UCSD-AML1 (cell line): ENCODE results near the gene DDX17.
"Not testable (repeated sequence)": the region's sequence is repeated elsewhere in the genome, so short reads cannot be mapped to it uniquely, and the experiment has no call there.

ENCODE experiments used
- DNase-seq: peaks from one replicate; lab custom pipeline; 2025; ENCODE audit not compliant: unreplicated experiment; lab: John Stamatoyannopoulos, UW

Gene DDX17

DNA sequence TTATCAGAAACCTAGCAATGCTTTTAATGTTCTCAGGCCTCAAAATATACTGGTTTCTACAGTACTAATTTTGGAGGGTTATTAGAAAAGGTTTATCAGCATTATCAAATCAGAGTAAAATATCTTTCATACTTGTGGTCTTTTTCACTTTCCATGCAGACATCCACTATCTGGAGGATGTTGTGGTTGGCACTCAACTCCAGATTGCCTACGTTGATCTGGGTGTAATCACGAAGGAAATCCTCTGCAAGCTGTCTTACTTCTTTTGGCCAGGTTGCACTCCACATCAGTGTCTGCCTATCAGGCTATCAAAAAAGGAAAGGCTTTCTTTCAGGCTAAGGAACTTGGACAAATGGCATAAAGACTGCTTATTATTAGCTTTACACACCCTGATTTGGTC lies 11.6 kb downstream of the DDX17 start:
- DNase-seq, result no peak

GRCh38 chr22:38491707-38492348 lies 14.3 kb downstream of the DDX17 start:
- DNase-seq, result no peak

GRCh38 chr22:38490915-38491314 lies 15.2 kb downstream of the DDX17 start:
- no peak for DNase-seq

DNA sequence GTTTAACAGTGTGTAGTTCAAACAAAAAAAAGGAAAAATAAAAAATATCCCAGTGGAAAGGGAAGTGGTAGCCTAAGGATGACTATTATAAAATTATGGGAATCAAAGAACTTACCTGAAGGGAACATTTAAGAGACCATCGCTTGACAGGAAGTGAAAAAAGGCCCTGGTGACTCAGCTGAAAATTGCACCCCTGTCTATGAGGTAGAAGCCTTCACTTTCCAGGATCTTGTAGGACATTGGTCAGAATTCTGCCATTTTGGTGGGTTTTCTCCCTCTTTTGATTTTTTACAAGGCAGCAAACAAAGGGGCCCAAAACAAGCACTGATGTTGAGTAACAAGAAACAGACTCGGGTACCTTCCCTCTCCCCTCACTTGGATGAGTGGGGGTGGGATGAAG lies 15.6 kb downstream of the DDX17 start:
- no peak for DNase-seq

DNA sequence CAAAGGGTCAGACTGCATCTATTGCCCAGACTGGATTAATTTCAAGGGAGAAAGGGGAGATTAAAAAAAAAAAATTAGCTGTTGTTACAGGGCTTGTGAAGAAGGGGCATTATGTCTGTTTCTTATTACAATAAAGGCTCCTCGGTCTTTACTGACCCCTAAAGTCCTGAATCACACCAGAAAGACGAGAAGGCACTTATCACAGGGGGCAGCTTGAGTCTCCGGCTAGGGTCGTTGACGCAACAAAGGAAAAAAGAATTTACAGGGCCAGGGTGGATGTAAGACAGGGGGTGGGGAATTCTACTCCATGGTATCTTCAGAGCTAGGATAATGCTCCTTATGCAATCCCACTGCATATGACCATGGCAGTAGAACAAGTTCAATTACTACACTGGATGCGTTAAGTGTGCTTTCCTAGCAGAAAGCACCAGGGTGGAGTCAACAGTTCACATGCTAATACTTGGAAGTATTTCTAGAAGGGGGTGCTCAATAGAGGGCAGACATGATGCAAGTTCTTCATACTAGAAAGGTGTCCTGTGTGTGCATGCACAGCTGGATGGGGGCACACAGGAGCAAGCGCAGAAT lies 16.5 kb downstream of the DDX17 start:
- DNase-seq, result no peak

- no peak for DNase-seq
These were observed 17.0 kb downstream of the DDX17 start for GRCh38 chr22:38489142-38489541.

- no peak for DNase-seq
These were observed 18.2 kb downstream of the DDX17 start for GRCh38 chr22:38487946-38488345.

DNA sequence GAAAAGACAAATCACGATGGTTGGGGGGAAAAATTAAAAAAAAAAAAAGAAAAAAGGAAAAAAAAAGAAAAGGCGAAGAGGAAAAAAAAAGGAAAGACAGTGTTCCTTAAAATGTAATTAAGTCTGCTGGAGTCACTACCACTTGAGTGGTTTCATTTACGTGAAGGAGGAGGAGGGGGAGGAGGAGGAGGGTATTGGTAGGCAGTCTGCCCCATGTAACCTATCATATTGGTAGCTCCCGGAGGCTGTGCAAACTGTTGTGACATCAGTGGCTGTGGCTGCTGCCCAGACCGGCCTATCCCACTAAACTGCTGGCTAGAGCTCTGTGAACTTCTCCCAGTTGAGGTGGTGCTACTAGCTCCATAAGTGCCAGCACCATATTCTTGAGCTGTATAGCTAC lies 20.3 kb downstream of the DDX17 start:
- no peak for DNase-seq

DNA sequence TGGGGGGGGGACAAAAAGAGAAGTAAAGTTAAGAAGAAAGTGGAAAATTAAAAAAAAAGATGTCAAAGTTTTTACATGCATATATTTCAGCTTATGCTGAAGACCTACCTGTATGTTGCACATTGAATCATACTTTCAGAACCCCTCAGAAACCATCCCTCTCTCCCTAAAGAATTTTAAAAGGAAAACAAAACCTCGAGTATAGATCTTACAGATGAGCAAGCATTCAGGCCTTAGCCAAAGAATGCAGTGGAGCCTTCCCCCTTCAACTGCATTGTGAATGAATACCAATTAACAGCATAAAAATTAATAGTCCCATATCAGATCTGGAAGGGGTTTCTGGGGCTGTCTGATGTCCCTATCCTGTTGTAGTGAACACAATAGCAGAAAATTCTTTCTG lies 21.9 kb downstream of the DDX17 start:
- DNase-seq, result no peak

DNA sequence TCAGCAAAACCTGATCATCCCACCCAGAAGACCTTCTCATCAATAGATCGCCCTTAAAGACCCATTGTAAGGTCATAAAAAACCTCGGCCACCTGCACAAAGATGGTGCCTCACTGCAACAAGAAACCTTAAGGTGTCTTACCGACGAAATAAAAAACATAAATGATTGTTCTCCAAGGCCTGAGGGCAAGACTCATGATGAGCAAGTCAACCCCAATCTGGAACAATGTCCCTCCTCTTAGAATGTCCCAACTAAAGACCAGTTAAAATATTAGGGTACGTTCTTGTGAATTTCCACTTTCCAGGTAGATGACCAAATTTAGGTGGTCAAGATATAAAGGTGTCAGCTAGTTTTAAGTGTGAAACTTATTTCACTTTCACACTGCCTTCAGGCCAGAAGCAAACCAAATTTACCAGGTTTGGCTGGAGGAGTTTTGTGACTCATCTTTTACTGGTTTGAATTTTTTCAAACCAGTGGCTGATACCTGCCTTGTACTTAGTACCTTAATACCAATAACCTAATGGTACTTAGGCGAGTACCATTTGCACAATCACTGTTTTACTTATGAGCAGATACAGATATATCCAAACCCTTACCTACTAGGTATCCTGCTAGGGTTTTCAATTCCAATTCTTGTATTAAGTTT lies 23.3 kb downstream of the DDX17 start:
- no peak for DNase-seq

DNA sequence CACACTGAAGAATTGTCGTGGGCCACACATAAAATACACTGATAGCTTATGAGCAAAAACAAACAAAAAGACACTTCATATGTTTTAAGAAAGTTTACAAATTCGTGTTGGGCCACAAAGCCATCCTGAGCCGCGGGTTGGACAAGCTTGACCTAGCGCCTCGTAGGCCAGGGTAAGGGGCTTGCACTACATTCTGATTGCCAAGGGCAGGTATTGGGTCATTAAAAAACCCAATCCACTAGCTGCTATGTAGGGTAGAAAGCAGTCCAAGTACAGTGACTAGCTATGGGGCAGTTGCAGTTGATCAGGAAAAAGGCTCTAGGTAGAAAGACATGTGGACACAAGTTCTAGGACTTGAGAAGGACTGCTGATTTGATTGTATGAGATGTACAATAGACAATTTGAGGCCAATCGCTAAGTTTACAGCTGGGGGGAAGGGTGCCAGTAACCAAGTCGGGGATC lies 24.2 kb downstream of the DDX17 start:
- no peak for DNase-seq

DNA sequence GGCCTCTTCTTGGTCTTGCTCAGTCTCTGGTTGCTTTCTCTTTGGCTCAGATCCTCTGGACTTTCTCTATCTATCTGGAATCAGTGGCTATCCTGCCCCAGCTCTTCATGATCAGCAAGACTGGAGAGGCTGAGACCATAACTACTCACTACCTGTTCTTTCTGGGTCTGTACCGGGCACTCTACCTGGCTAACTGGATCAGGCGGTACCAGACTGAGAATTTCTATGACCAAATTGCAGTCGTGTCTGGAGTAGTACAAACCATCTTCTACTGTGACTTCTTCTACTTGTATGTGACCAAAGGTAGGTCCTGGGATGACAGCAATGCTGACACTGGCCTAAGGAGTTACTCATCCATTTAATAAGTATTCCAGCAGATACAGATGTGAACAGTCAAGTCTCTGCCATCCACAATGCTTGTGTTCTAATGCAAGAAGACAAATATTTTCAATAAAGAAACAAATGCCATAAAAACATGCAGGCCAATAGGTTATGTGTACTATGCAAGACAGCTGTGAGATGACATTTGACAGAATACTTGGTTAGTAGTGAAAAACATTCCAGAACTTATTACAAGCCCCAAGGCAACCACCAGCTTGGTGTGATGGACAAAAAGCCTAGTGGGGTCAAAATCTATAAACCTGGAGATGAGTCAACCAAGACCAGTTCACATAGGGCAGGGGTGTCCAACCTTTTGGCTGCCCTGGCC lies 24.8 kb downstream of the DDX17 start:
- DNase-seq, result no peak

DNA sequence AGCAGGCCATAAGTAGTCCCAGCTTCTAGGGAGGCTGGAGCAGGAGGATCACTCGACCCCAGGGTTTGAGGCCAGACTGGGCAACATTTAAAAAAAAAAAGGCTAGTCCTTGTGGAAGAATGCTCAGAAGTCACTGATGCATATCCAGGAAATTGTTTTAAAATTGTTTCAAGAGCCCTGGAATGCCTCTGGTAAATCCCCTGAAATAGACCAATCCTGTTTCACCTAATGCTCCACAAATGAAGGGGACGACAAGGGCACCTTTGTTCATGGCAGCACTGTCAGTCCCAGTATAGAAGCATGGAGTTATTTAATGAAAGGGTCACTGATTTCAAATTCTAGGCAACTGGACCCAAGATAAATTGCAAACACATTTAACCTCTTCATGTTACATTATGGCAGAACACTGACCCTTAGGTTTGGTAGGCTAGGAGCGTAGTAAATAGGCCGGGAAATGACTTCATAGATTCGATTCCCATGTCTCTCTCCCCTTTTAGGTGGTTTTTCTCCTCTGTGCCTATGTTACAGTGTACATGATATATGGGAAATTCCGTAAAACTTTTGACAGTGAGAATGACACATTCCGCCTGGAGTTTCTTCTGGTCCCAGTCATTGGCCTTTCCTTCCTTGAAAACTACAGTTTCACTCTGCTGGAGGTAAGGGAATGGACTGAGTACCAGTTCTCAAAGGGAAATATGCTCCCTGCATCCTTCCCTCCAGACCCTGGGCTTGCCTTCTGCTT lies 26.8 kb downstream of the DDX17 start:
- DNase-seq, result no peak

DNA sequence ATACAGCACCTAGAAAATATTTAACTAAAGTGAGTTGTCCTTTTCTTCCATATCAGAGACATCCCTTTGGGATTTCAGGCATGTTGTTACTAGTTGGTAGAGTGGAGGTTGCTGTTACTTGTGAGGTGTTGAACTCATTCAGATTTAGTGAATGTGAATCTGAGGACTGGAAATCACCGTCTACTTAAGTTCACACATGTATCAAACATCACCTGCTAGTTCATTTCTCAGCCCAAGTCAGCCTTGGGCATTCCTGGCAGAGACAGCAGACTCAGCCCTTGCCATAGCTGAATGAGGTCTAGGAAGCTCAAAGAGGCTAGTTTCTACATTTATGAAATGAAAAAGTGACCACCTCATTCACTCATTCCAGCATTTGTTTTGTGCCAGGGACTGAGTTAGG lies 28.5 kb downstream of the DDX17 start:
- DNase-seq, result no peak

DNA sequence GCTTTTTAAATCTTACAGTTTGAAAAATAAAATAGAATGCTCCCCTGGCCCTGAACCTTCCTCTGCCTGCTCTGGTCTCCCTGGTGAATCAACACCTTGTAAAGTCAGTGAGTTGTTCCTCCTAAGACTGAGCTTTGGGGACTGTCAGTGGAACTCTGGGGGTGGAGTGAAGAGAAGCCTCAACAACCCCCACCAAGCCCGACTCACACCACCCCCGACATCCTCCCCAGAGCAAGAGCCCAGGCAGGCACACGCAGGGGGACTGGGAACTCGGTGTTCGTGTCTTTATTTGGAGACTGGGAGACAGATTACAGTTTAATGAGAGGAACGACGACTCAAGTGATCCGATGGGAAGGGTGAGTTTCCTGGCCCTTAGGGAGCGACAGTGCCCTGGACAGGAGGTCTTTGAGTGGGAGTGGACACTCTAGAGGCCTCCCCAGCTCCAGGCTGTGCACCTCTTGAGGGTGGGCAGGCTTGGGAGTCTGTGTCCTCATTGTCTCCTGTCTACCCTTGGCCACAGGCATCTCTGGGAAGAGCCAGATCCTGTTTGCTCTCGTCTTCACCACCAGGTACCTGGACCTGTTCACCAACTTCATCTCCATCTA lies 32.0 kb downstream of the DDX17 start:
- DNase-seq, result no peak

DNA sequence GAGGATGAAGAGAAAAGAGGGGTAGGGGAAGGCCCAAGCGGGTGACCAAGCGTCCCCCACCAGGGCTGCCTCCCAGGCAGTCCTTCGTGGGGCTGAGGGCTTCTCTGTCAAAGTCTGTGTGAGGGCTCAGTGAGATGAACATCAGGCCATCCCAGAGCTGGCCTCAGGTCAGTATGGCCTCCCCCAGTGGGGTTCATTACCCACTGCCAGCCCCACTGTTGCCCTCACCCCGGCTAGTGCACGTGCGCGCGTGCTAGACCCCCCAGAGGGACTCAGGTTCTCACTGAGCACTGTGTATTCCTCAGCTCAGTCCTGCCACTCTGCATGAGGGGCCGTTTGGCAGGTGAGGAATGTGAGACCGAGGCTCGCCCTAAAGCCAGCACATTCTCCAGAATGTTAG lies 34.9 kb downstream of the DDX17 start:
- no peak for DNase-seq

GRCh38 chr22:38470179-38470578 lies 35.9 kb downstream of the DDX17 start:
- not testable (repeated sequence) for DNase-seq

DNA sequence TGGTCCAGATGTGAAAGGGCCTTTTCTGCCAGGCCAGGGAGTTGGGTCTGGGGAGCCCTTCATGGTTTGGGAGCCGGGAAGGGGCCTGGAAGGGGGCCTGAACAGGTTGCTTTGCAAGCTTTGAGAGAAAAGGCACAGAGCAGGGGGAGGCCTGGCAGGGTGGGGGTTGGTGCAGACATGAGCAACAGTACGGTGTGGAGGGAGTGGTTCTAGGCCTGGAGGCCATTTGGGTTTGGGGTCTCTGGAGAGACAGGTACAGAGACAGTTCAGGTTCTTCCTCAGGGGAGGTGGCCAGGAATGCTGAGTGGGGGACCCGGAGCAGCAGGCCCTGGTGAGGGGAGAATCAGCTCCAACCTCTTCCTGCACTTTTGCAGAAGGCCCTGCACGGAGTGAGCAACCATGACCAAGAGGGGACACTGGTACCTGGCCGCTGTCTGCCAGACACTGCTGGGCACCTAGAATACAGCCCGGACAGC lies 36.8 kb downstream of the DDX17 start:
- DNase-seq, result no peak

GRCh38 chr22:38468443-38469305 lies 37.4 kb downstream of the DDX17 start:
- DNase-seq, result no peak
